Fibroblast of villous mesenchyme (primary cell): ENCODE data around the gene ETFA. TPM values are rescaled to one million over a fixed set of nuclear protein-coding genes. Genes with fewer than 3 reads are reported as not detected.
A peak's percentile ranks its signal among the peaks of the same experiment; 100 is the strongest.
"Not testable (repeated sequence)": the region's sequence is repeated elsewhere in the genome, so short reads cannot be mapped to it uniquely, and the experiment has no call there.

Experiments
- DNase-seq: peaks from one replicate; pipeline ENCODE4 v3.0.0-alpha.2; 2010; ENCODE audit warnings: low read depth
- H3K4me3 ChIP-seq: 2 replicates; pipeline ENCODE4 v1.5.1; 2011; ENCODE audit warnings: low read depth, mild to moderate bottlenecking, low read length
- total RNA-seq: library from RNA; depleted of rRNA; stranded (reverse); fragments of >200 nt; gene quantifications from 2 replicates; pipeline ENCODE4 v1.2.3, GENCODE V29; 2012
- TF ChIP-seq, protein P1 (sequence below): IDR thresholded peaks from 2 replicates; pipeline ENCODE4 v1.5.1; 2012; ENCODE audit warnings: low read depth, mild to moderate bottlenecking, low read length; ENCODE audit not compliant: insufficient read depth

Gene ETFA
- total RNA-seq, 1 donor = 114 TPM

DNA sequence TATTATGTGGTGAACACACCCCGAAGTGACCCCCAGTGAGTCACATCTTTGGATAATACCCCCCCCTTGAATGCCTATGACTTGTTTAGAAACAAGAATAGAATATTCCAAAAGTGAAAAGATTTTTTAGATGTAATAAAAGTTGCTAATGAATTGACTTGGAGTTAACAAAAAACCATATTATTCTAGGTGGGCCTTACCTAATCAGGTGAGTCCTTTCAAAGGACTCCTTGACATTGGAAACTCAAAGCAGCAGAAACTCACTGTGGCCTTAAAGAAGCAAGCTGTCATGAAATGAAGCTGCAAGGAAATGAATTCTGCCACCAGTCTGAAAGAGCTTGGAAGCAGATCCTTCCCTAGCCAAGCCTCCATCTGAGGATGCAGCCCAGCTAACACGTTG, 14.4 kb upstream of the ETFA start:
- no peak overlapping the region for H3K4me3 ChIP-seq
- DNase-seq = no peak
- TF ChIP-seq, protein P1, sequence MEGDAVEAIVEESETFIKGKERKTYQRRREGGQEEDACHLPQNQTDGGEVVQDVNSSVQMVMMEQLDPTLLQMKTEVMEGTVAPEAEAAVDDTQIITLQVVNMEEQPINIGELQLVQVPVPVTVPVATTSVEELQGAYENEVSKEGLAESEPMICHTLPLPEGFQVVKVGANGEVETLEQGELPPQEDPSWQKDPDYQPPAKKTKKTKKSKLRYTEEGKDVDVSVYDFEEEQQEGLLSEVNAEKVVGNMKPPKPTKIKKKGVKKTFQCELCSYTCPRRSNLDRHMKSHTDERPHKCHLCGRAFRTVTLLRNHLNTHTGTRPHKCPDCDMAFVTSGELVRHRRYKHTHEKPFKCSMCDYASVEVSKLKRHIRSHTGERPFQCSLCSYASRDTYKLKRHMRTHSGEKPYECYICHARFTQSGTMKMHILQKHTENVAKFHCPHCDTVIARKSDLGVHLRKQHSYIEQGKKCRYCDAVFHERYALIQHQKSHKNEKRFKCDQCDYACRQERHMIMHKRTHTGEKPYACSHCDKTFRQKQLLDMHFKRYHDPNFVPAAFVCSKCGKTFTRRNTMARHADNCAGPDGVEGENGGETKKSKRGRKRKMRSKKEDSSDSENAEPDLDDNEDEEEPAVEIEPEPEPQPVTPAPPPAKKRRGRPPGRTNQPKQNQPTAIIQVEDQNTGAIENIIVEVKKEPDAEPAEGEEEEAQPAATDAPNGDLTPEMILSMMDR = no peak

DNA sequence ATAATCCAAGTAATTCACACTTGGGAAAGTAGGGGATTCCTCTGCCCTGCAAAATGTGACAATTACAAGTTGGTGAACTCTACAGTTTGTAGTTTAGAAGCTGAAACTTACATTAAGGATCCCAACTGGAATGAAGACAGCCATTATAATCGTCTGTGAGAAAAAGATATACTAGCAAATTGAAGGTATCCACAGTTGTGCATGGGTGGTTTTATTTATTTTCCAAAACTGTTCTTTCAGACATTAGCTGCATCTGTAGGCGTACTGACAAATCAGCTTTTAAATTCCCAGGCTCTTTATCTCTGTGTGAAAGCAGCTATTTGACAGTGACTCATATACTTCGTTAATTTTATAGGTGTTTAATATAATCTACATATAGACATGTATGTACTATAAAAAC, 12.8 kb upstream of the ETFA start:
- H3K4me3 ChIP-seq = no peak overlapping the region
- peak; percentile 32 for DNase-seq
- TF ChIP-seq, protein P1 = no peak

DNA sequence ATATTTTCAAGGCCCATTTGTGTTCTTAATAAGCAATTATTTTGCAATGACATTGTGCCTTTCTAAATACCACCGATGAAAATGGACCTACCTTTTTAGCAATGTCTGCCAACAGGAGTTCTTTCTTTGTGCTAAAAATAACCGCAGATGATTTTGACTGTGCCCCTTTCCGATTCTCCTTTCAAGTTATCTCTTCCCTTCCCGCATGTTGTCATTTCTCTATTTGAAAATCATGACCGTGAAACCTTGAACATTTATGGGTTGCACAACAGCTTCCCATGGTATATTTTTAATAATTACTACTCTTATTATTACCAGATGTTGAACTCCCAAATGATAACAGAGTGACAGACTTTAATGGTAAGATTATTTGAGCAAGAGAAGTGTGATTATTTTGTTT, 10.3 kb upstream of the ETFA start:
- H3K4me3 ChIP-seq = no peak overlapping the region
- no peak for DNase-seq
- TF ChIP-seq, protein P1 = no peak

DNA sequence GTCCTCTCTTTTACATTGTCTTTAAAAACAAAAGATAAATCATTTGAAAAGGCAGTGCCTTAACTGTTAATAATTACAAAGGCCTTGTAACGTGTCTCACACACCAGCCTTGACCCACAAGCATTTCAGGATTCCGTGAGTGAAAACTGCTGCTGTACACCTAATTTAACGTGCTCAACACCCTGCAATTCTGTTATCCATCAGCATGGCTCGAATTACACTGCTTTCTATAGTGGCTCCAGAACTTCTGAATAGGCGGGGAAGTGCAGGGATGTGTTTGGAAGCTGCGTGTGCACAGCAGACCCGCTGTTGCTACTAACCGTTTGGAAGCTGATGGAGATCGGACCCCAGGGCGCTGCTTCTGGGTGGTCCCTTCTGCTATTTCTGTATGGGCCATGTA, 9.9 kb upstream of the ETFA start:
- DNase-seq = no peak
- TF ChIP-seq, protein P1 = no peak
- H3K4me3 ChIP-seq = no peak overlapping the region

DNA sequence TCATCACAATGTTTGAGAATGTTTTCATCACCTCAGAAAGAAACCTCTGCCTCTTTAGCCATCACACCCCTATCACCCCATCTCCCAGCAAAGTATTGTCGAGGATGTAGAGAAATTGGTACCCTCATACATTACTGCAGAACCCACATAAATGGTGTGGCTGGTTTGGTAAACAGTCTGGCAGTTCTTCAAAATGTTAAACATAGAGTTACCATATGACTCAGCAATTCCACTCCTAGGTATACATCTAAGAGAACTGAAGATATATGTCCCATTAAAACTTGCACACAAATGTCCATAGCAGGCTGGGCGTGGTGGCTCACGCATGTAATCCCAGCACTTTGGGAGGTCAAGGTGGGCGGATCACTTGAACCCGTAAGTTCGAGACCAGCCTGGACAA, 8.7 kb upstream of the ETFA start:
- no peak for DNase-seq
- no peak overlapping the region for H3K4me3 ChIP-seq
- TF ChIP-seq, protein P1 = no peak

DNA sequence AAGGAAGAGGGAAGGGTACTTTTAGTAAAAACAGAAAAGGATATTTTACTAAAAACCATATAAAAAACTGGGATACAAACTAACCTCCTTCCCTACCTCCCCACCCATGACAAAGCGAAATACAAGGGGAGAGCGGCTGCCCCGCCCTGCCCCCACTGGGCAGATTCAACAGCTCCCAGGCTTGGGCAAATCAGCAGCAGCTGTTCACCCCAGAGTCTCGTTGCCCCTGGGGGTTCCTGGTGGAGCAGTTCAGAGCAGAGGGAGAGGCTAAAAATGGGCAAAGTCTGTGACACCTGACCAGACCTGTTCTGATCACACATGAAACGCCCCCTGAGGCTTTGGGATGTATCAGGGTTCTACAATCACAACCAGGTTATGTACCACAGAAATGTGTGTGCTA, 2.5 kb upstream of the ETFA start:
- TF ChIP-seq, protein P1 = no peak
- no peak for DNase-seq
- H3K4me3 ChIP-seq = no peak overlapping the region

DNA sequence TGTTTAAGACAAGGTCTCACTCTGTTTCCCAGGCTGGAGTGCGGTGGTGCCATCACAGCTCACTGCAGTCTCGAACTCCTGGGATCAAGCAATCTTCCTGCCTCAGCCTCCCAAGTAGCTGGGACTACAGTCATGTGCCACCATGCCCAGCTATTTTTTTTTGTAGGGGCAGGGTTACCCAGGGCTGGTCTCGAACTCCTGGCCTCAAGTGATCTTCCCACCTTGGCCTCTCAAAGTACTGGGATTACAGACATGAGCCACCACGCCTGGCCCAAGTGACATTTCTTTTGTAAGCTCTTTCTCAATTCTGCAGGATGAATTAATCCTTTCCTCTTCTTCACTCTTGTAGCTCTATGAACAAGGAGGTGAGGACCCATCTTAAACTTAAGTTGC, 1.9 kb upstream of the ETFA start:
- not testable (repeated sequence) for H3K4me3 ChIP-seq, DNase-seq
